ENCODE data around the gene TENM3. TPM values are rescaled to one million over a fixed set of nuclear protein-coding genes. Genes with fewer than 3 reads are reported as not detected.

The TENM3 gene
- total RNA-seq, 4 donors from 2014 or later, result 3.4 to 9.8 (median 6.9) TPM

GRCh38 chr4:182369211-182369610 lies 126.0 kb downstream of the TENM3 start:
- no peak for TF ChIP-seq POLR2AphosphoS5 (IDR thresholded peaks at IDR 0.05)
- no peak for TF ChIP-seq CTCF (IDR thresholded peaks at IDR 0.05)
- no peak for TF ChIP-seq POLR2A (IDR thresholded peaks at IDR 0.05)
- no peak for TF ChIP-seq EP300 (IDR thresholded peaks at IDR 0.05; ENCODE audit: low read depth)
- Histone ChIP-seq H3K36me3 (no peaks in the 10 kb centered on the region), H3K4me1 (no peaks in the 10 kb centered on the region), H3K27me3 (no peaks in the 10 kb centered on the region), H3K27ac (no peak overlapping the region), H3K9me3 (no peaks in the 10 kb centered on the region), H3K4me3 (no peak overlapping the region)
- in situ Hi-C loops (cut with MboI; ENCODE audit: low pct_ligation_motif_present in 1 of 4, low pct_unique_long_range_greater_than_20kb in 1 of 4, low sequenced_read_pairs in 3 of 4) (no loop called here), intact Hi-C loops (cut with DNase I; ENCODE audit: low total_unique reads) (no loop called here)
- 49 to 59% methylated on average over 3 of the region's 3 CpGs for WGBS, 2 donors (ENCODE audit: low coverage in 1 of 2)
- DNase-seq, result no peak

- no peak for TF ChIP-seq EP300 (IDR thresholded peaks at IDR 0.05; ENCODE audit: low read depth)
- no peak for TF ChIP-seq CTCF (IDR thresholded peaks at IDR 0.05)
- TF ChIP-seq POLR2A (IDR thresholded peaks at IDR 0.05), result no peak
- no peak for TF ChIP-seq POLR2AphosphoS5 (IDR thresholded peaks at IDR 0.05)
- no peak overlapping the region for H3K27ac ChIP-seq
- no peaks in the 10 kb centered on the region for H3K27me3 ChIP-seq
- in situ Hi-C loops (cut with MboI; ENCODE audit: low pct_ligation_motif_present in 1 of 4, low pct_unique_long_range_greater_than_20kb in 1 of 4, low sequenced_read_pairs in 3 of 4), result no loop called here
- no peaks in the 10 kb centered on the region for H3K4me1 ChIP-seq
- no peaks in the 10 kb centered on the region for H3K9me3 ChIP-seq
- 73 to 87% methylated on average over 4 of the region's 4 CpGs for WGBS, 2 donors (ENCODE audit: low coverage in 1 of 2)
- no peaks in the 10 kb centered on the region for H3K36me3 ChIP-seq
- intact Hi-C loops (cut with DNase I; ENCODE audit: low total_unique reads), result no loop called here
- H3K4me3 ChIP-seq, result no peak overlapping the region
- no peak for DNase-seq
These were observed 127.3 kb downstream of the TENM3 start for GRCh38 chr4:182370491-182370890.

GRCh38 chr4:182380771-182381181 lies 137.6 kb downstream of the TENM3 start:
- DNase-seq, result no peak

GRCh38 chr4:182382941-182383340 lies 139.7 kb downstream of the TENM3 start:
- H3K4me1 ChIP-seq, result no peaks in the 10 kb centered on the region
- intact Hi-C loops (cut with DNase I; ENCODE audit: low total_unique reads), result no loop called here
- in situ Hi-C loops (cut with MboI; ENCODE audit: low pct_ligation_motif_present in 1 of 4, low pct_unique_long_range_greater_than_20kb in 1 of 4, low sequenced_read_pairs in 3 of 4), result no loop called here
- DNase-seq, result no peak
- no peaks in the 10 kb centered on the region for H3K27me3 ChIP-seq
- WGBS, 2 donors (ENCODE audit: low coverage in 1 of 2), result 77 to 100% methylated on average over 1 to 6 of the region's 6 CpGs
- no peaks in the 10 kb centered on the region for H3K9me3 ChIP-seq
- H3K36me3 ChIP-seq, result no peaks in the 10 kb centered on the region
- no peak overlapping the region for H3K27ac ChIP-seq
- H3K4me3 ChIP-seq, result no peak overlapping the region
- no peak for TF ChIP-seq POLR2AphosphoS5 (IDR thresholded peaks at IDR 0.05)
- TF ChIP-seq EP300 (IDR thresholded peaks at IDR 0.05; ENCODE audit: low read depth), result no peak
- TF ChIP-seq POLR2A (IDR thresholded peaks at IDR 0.05), result no peak
- no peak for TF ChIP-seq CTCF (IDR thresholded peaks at IDR 0.05)

More at GRCh38 chr4:182380771-182381181, 137.6 kb downstream of the TENM3 start:
- no peak for TF ChIP-seq CTCF (IDR thresholded peaks at IDR 0.05)
- no peak for TF ChIP-seq POLR2A (IDR thresholded peaks at IDR 0.05)
- TF ChIP-seq POLR2AphosphoS5 (IDR thresholded peaks at IDR 0.05), result no peak
- TF ChIP-seq EP300 (IDR thresholded peaks at IDR 0.05; ENCODE audit: low read depth), result no peak
- WGBS, 2 donors (ENCODE audit: low coverage in 1 of 2), result 87 to 93% methylated on average over 3 to 8 of the region's 8 CpGs
- H3K36me3 ChIP-seq, result no peaks in the 10 kb centered on the region
- no peak overlapping the region for H3K4me3 ChIP-seq
- H3K4me1 ChIP-seq, result no peaks in the 10 kb centered on the region
- no peak overlapping the region for H3K27ac ChIP-seq
- intact Hi-C loops (cut with DNase I; ENCODE audit: low total_unique reads), result no loop called here
- in situ Hi-C loops (cut with MboI; ENCODE audit: low pct_ligation_motif_present in 1 of 4, low pct_unique_long_range_greater_than_20kb in 1 of 4, low sequenced_read_pairs in 3 of 4), result no loop called here
- no peaks in the 10 kb centered on the region for H3K9me3 ChIP-seq
- no peaks in the 10 kb centered on the region for H3K27me3 ChIP-seq
